Uterus (tissue), 2 donors: ENCODE results near the gene MEP1A.

Source experiments
- CTCF ChIP-seq, 4 experiments: fragments of 200-600 bp in 2 of 4; fragments of 450-650 bp in 2 of 4; sonication (generic) in 2 of 4; IDR thresholded peaks; one replicate each; pipeline ENCODE4 v1.5.1; 2016 to 2019; ENCODE audit warnings: antibody characterized with exemption in 4 of 4, mild to moderate bottlenecking in 2 of 4, moderate library complexity in 1 of 4
- POLR2A ChIP-seq, 2 donors: fragments of 450-650 bp; IDR thresholded peaks; one replicate each; pipeline ENCODE4 v1.6.1; 2016; ENCODE audit warnings: antibody characterized with exemption in 2 of 2, mild to moderate bottlenecking in 1 of 2, moderate library complexity in 1 of 2

GRCh38 chr6:46772016-46772415 is 21.2 kb upstream of the MEP1A start:
- TF ChIP-seq CTCF (IDR thresholded peaks at IDR 0.05): no peak
- no peak for TF ChIP-seq POLR2A (IDR thresholded peaks at IDR 0.05)
